GM18505 (cell line): ENCODE measurements around the gene HTR3C.
"Not testable (repeated sequence)": the region's sequence is repeated elsewhere in the genome, so short reads cannot be mapped to it uniquely, and the experiment has no call there.

Experiments
- ATAC-seq: cut with Tn5 transposase; IDR thresholded peaks from one replicate; pipeline ENCODE4 v1.9.1; 2021; ENCODE audit not compliant: unreplicated experiment
- POLR2A ChIP-seq: IDR thresholded peaks from 4 replicates; pipeline ENCODE4 v1.6.1; 2011; ENCODE audit warnings: borderline replicate concordance; ENCODE audit not compliant: insufficient read depth, insufficient read length; ENCODE audit errors: extremely low read depth

HTR3C gene

GRCh38 chr3:184016811-184017671 lies 35.8 kb upstream of the HTR3C start:
- ATAC-seq: peak; percentile 69
- TF ChIP-seq POLR2A: no peak

GRCh38 chr3:184017672-184018423 lies 35.0 kb upstream of the HTR3C start, which contains the start of gene ABCC5:
ABCC5 (minus strand) TSS chr3:184017884; CDS start chr3:184014392, 3,492 bp downstream.
- TF ChIP-seq POLR2A: peak; percentile 55
- ATAC-seq: peak; percentile 94

- no peak for TF ChIP-seq POLR2A
- ATAC-seq: no peak
Observed at GRCh38 chr3:184018424-184018973, 34.3 kb upstream of the HTR3C start.

GRCh38 chr3:184022323-184022722 lies 30.5 kb upstream of the HTR3C start:
- TF ChIP-seq POLR2A: no peak
- ATAC-seq: no peak

GRCh38 chr3:184025256-184025655 lies 27.6 kb upstream of the HTR3C start:
- not testable (repeated sequence) for ATAC-seq

GRCh38 chr3:184028275-184028890 lies 24.5 kb upstream of the HTR3C start:
- ATAC-seq: not testable (repeated sequence)

GRCh38 chr3:184029443-184029842 lies 23.4 kb upstream of the HTR3C start:
- ATAC-seq: no peak
- TF ChIP-seq POLR2A: no peak

- no peak for TF ChIP-seq POLR2A
Observed at GRCh38 chr3:184030536-184030935, 22.3 kb upstream of the HTR3C start.

GRCh38 chr3:184031187-184031792 lies 21.6 kb upstream of the HTR3C start, which contains the start of gene HTR3D:
HTR3D (plus strand) TSS chr3:184031742; CDS start chr3:184031742, 0 bp downstream.
- ATAC-seq: no peak
- no peak for TF ChIP-seq POLR2A

More at GRCh38 chr3:184030536-184030935, 22.3 kb upstream of the HTR3C start:
- ATAC-seq: no peak

GRCh38 chr3:184037816-184038215 lies 15.0 kb upstream of the HTR3C start:
- ATAC-seq: no peak
- TF ChIP-seq POLR2A: no peak

GRCh38 chr3:184038307-184038706 lies 14.5 kb upstream of the HTR3C start:
- not testable (repeated sequence) for ATAC-seq

- ATAC-seq: no peak
- TF ChIP-seq POLR2A: no peak
Observed at GRCh38 chr3:184039414-184039813, 13.4 kb upstream of the HTR3C start.

GRCh38 chr3:184040010-184040409 lies 12.8 kb upstream of the HTR3C start:
- no peak for TF ChIP-seq POLR2A

More at GRCh38 chr3:184040010-184040409, 12.8 kb upstream of the HTR3C start:
- ATAC-seq: no peak
